Measurements from ENCODE around the gene RBMS3. TPM values are rescaled to one million over a fixed set of nuclear protein-coding genes. Genes with fewer than 3 reads are reported as not detected.

The RBMS3 gene
- total RNA-seq, 1 experiment from 2014 or later, result 6.5 TPM

DNA sequence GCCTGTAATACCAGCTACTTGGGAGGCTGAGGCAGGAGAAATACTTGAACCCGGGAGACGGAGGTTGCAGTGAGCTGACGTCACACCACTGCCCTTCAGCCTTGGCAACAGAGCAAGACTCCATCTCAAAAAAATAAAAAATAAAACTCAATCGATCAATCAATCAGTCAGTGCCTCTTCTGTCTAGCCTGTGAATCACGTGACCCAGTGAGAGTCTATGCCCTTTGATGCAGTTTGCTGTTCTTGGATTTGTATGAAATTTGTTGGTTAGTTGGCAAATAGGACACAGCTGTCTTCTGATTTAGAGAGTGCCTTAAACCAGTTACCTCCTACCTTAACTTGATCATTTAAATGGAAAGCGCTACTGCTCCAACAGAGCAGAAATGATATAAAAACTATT lies 3.6 kb upstream of the RBMS3 start:
- DNase-seq (ENCODE audit: low spot score), result no peak

DNA sequence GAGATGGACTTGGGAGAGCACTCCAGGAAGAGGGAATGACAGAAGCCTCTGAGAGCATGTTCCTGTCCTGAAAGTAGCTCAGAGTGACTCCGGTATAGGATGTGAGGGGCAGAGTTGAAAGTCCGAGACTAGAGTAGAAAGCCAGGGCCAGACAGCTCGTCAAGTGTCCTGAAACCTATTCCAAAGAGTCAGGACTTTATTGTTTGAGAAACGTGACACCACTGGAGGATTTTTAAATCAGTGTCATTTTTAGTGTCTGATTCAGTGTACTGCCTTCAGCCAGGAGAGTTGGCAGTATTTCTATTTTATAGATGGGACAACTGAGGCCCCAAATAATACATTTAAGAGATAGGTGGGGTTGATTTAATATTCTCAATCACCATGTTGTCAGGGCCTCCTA lies 1.6 kb upstream of the RBMS3 start:
- DNase-seq (ENCODE audit: low spot score), result no peak

DNA sequence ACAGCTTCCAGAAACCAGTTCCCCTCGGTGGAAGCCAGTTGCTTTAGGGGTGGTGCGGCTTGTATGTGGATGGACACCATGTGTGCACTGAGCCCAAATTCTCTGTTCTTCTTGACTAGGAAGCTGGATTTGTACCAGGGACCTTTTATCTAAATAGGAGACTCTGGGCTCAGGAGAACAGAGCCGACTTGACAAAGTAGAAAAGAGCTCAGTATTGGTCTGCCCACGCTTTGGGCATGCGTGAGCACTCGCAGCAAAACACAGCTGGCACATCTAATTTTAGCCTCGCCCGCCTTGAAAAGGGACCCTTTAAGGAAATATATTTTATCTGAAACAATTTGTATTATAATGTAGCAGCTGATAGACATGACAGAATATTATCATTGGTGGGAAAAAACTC lies 1.1 kb upstream of the RBMS3 start:
- no peak for DNase-seq (ENCODE audit: low spot score)

DNA sequence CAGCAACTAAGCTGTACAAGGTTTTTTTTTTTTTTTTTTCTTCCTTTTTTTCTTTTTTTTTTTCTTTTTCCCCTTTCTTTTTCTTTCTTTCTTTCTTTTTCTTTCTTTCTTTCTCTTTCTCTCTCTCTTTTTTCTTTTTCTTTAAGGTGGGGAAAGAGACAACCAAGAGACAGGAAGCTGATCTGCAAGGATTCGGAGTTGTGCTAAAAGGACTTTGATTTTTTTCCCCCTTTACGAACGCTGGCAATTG lies 148 bp downstream of the RBMS3 start:
- DNase-seq (ENCODE audit: low spot score), result no peak

DNA sequence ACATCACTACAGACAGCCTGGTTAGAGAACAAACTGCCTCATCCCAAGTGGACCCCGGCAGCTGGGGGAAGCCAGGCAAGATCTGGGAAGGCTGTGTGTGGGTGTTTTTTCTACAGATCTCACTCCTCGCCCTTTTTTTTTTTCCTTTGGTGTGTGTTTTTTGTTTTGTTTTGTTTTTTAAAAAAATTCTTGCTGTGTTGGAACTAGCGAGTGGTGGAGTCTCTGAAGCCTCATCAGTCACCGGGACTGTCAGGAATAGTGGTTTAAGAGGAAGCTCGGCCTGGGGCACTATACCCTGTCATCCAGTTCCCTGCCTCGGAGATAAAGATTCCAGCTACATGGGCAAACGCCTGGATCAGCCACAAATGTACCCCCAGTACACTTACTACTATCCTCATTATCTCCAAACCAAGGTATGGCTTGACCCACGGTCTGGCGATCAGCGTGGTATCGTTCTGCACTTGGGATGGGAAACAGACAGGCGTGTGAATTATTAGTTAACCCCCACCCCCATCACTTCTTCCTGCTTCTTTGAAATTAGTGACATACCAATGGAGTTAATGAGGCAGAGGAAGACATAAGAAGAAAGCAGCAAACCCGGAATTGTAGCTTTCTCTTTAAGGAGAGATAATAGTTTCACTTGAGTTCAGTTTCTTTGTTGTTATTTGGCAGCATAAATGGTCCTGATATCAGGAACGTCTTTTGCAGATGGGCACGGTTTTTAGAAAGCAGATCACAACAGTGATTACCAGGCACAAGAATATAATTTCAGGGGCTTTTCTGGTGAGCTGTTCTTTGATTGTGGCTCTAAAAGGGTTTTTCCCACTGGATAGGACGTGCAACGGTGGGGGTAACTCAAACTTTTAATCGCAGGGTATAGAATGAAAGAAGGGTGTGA lies 722 bp downstream of the RBMS3 start:
- no peak for DNase-seq (ENCODE audit: low spot score)

DNA sequence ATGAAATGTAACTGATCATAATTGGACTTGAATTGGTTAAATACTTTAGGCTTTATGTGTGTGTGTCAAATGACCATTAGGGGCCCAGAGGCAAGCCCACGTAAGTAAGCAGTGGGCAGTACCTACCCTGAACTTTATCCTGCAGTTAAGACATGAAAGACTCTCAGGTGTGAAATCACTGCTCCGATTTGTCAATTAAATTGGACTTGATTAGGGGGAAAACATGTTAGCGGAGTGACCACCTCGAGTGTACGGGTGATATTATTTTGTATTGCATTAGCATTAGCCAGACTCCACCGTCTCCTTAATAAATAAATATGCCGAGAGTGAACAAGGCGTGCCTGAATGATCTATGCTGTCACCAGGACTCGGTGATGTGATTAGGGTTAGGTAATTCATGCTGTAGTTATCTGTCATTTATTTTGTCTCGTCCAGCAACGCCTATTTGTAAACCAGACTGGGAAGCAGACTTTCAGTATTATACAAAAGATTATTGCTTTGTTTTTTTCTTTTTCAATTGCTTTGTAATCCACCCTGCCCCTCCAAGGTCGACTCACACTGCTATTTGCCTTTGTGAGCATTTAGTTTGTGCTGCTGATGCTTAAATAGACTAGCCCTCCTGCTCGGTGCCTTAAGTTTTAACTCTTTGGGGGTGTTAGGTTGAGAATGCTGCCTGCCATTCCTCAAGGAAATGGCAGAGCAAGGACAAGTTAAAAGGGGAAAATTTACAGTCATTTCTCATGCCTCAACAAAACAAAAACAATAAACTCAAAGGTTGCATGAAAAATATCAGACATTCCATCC lies 1.8 kb downstream of the RBMS3 start:
- peak; percentile 14 for DNase-seq (ENCODE audit: low spot score)

DNA sequence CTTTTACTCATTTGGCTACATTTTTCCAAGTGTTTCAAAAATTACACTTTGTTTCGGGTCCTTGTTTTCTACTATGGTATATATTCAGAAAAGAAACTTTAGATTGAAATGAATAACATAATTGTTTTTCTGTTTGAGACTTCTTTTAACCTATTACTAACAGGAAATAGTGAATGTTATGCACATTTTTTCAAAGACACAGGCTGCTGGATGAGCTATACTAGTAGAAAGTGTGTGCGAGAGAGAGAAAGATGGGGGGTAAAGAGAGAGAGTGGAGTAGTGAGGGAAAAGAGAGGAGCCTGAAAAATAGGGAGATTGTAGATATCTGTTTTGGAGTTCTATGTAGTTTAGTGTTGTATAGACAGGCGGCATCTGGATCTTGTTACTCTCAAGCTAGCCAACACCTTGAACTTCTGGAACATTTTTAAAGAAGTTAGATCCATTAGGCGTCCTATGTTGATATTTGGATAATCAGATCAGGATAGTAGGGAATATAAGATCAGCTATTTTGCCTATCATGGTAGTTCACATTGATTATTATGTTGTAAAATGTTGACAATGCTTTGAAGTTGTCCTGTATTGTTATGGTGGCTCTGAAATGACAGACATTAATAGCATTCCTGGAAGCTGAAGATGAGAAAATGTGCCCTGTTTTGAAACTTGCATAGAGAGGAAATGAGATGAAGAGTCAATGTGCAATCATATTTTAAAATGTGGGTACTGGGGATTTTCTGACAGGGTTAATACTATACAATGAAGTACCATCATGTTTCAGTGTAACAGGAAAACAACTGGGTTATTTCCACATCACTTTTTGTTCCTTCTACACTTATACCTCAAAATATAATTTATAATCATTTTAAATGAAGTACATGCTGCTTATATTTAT lies 2.6 kb downstream of the RBMS3 start:
- no peak for DNase-seq (ENCODE audit: low spot score)

DNA sequence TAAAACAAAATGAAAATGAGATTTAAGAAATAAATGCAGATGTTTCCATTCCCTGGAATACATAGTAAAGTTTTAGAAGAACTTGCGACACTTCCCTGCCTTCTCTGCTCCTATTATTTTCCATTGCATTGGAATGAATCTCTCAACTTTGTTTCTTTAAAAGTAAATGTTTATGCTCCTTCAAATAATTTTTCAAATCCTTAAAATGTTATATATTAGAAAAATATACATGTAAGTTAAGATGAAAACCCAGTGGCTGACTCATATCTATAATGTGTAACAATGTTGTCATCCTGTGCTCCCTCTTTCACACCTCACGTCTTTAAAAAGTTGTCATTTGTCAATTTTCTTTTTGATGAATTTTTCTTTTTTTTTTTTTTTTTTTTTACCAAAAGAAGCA lies 3.6 kb downstream of the RBMS3 start:
- no peak for DNase-seq (ENCODE audit: low spot score)

DNA sequence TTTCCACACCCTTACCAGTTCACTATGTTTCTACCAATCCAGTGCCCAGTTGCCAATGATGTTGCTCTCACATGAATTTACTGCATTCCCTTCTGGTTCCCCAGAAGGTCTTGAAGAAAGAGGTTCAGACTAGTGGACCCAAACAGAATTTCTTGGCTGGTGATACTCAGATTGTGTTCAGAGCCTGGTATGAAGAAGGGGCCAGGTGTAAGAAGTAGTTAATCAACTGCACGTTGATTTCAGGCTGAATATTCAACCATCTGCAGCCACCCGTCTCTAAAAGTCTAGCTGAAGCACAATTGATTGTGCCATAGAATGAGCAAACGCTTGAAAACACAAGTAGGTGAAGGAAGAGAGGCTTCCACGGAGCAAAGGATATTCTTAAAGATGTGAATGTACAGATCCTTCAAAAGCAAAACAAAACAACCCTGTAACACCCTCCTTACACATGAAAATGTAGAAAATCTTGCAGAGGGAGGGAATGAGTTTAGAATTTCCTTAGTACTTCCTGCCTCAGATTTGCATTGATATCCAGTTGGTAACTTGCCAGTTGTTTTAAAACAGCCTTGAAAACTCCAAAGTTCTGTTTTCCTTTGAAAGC lies 4.7 kb downstream of the RBMS3 start:
- peak; percentile 39 for DNase-seq (ENCODE audit: low spot score)

DNA sequence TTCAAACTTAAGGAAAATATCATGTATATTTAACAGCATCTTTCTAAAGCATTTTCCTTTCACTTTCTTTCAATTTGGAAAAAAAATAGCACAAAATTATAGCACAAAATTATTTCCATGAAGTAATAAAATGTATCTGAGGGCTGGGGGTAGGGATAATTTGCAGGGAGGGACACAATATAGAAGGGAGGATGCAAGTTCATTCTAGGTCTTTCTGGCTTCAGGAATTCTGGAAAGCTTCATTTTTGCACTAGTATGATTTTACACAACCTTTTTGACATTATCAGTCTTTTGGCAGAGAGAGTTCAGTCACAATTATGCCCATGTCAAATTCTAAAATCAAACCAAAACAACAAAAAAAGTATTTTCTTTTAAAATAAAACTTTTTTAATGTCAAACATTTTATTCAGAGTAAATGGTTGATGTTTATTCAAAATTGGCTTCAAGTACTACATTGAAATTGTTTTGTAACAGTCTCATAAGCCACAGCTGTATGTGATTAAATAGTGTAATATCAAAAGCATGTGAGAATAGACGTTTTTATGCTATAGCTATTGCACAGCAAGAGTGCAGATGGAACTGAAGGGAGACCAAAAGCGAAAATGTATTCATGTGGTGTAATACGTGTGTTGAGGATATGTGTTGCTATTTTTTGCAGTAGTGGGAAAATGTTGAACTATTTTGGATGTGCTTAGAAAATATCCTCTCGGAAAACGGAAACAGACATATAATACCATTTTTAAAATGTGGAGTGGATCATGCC lies 5.8 kb downstream of the RBMS3 start:
- DNase-seq (ENCODE audit: low spot score), result peak; percentile 18

DNA sequence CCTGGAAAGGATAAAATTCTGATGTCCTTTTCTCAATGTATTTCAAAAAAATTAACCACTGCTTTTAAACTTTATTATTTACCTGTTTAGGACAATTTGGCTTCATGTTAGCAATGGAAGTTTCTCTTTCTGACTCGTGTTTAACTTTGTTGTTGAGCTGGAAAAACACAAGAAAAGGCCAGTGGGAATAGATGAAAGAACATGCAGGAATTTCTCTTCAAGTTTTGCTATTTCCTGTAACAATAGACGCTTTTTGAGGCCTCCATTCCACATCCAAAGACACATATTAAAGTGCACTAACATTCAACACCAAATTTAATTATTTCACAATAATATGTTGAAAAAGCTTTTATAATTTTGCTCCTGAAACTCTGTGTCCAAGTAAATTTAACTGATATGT lies 9.7 kb downstream of the RBMS3 start:
- no peak for DNase-seq (ENCODE audit: low spot score)

DNA sequence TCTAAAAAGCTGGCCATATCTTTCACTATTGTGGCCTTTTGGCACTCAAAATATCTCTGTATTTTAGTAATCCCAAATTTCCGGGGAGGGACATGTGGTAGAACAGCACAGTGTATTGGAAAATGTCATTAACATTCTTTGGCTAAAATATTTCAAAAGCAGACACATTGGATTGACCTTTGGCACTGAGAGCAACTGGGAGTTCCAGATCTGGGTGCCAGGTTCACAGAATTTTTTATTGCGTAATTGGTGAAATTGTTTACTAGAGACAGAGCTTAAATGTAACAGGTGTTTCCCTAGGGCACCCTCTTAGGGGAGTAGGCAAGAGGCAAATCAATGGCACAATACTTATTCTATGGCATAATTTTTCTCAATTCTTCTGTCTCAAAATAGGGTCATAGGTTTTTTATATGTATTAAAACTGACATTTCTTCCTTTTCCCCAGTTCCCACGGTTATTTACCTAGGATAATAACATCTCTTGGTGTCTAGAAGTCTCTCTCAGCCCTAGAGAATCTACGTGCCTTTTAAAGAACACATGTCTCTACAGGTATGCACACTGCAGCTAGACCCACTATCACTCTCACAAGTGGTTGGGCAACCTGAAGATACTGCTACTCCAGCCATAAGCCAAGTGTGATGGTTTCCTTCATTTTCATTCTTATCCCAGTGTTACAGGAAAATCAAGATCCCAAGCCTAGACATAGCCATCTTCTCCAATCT lies 10.6 kb downstream of the RBMS3 start:
- DNase-seq (ENCODE audit: low spot score), result no peak

DNA sequence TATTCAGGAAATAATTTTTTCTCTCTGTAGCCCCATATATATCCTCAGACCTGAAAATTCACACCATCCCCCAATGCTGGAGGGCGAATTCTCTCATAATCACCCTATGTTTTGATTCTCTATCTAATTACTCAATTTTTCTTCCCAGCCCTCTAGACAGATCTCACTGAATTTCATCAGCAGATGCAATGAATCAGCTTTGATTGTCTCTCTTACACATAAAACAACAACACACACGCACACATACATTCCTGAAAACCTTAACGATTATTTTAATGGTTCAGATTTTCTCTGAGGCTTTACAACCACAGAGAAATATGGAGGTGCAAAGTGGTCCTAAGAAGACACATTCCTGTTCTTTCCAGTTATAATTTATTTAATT lies 11.1 kb downstream of the RBMS3 start:
- DNase-seq (ENCODE audit: low spot score), result no peak

DNA sequence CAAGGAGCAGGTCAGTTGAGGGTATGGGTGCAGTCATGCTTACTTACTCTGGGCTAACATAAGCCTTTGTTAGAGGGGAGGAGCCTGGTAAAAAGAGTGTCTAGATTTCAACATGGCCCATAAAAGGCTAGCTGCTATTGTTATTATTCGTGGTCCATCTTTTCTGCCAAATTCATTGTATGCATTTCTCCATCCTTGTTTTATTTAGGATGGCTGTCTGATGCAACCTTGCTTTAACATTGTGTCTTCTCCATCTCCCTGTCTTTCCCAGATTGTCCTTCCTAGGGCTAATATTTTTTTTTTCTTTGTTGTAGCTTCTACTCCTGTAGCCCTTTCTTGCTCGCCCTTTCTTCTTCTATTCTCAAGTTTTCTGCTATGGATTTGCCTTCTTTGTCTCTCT lies 12.6 kb downstream of the RBMS3 start:
- no peak for DNase-seq (ENCODE audit: low spot score)

DNA sequence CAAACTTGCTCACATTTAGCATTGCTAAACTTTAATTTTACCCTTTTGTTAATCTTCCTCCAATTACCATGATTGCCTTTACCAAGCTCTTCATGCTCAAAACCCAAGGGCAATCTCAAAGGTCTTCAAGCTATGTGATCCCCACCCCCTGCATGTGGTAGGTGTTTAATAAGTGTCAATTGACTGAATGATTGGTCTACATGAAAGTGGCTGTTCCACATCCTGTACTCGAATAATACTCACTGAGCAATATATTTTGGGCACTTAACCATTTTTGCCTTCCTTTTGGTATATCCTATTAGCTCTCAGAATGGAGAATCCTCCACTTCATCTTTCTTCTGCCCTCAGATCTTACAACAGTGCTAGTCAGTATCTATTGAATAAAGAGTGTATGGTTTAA lies 17.1 kb downstream of the RBMS3 start:
- no peak for DNase-seq (ENCODE audit: low spot score)

DNA sequence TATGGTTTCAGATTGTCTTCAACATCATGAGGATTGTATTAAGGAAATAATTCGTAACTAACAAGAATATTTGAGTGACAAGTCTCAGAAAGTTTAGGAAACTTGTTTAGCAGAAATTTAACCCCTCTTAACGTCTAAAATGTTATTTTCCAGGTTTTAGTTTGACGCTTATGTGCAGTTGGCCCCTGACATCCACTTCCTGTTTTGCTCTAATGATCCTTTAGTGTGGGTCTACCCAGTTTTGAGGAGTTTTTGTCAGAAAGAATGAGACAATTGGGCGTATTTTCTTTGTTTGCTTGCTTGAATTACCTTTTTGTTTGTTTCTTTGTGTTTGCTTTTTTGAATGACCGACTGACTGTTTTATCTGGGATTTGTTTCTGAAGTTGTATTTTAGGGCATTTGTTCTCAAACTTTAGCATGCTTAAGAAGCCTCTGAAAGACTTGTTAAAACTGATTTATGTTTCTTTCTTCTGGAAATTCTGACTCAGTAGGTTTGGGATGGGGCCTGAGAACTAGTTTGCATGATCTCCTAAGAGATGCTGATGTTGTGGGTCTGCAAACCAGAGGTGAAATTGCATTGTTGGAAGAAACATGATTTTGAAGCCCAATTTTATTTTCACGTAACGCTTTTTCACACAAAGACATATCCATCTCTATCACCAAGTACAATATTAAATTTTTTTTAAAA lies 20.6 kb downstream of the RBMS3 start:
- DNase-seq (ENCODE audit: low spot score), result no peak

DNA sequence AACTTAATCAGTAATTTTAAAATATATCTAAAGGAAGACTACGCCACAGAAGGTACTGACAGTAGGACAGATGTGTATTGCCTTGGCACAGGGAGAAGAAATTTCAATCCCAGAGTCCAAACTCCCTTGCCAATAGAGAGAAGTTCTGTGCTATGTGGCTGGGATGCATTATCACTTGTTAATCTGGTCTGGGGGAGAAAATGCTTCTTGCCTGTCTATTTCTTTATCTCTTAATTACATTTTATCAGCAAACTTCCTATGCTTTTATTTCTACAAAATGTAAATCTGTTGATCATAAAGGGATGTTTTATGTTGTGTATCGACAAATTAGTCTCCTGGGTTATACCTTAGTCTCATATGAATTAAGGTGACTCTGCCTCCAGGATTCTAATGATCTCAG lies 21.7 kb downstream of the RBMS3 start:
- no peak for DNase-seq (ENCODE audit: low spot score)

DNA sequence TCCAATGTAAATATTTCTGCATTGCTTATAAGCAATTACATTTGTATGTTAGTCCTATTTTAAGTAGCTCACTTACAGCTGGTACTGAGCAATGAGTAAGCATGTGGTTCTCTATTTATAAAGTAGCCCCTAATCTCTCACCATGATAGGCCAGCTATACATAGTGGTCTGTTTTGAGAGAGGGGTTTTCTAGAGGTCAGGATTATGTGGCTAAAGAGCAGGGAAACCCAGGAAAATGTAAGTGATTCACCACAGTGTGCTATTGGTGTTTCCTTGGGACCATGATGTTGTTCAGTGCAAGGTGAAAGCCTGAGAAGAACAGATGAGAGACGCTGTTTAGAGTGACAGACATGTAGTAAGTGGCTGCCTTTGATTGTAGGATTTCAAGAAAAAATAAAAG lies 26.4 kb downstream of the RBMS3 start:
- no peak for DNase-seq (ENCODE audit: low spot score)

DNA sequence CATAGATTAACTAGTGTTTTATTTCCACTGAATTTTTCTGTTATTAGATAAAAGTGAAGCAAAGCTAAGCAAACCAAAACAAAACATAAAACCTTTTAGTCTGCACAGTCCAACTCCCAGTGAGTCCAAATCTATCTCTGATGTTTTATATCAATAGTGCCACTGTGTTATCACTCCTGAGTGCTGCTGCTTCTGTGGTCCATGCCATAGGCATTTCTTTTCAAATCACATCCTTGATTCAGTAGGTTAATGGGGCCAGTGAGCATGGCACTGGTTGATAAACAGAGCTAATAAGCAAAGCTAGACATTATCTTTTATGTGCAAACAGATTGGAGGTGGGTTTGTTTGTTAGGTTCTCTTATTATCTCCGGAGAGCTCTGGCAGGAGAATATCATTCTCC lies 30.0 kb downstream of the RBMS3 start:
- no peak for DNase-seq (ENCODE audit: low spot score)

DNA sequence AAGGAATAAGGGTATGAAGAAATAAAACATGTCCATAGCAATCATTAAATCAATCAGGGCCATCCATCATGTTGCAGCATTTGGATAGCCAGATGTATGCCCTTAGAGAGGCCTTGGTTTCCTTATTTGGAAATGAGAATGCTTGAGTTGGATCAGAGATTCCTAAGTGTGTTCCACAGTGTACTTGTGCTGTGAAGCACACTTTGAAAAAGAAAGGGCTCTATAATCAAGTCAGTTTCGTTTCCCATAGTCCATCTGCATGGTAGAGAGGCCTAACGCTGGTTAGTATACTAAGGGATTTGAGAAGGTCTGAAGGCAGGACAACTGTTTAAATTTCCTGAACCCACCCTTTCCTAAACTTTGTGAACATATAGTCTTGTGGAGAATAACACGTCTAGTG lies 30.9 kb downstream of the RBMS3 start:
- no peak for DNase-seq (ENCODE audit: low spot score)

All from H4 (cell line).